HG03460 (cell line): ENCODE measurements around the gene PSAPL1.

Source experiments
- ATAC-seq: cut with Tn5 transposase; IDR thresholded peaks from one replicate; pipeline ENCODE4 v1.9.1; 2021; ENCODE audit not compliant: unreplicated experiment

PSAPL1 gene

DNA sequence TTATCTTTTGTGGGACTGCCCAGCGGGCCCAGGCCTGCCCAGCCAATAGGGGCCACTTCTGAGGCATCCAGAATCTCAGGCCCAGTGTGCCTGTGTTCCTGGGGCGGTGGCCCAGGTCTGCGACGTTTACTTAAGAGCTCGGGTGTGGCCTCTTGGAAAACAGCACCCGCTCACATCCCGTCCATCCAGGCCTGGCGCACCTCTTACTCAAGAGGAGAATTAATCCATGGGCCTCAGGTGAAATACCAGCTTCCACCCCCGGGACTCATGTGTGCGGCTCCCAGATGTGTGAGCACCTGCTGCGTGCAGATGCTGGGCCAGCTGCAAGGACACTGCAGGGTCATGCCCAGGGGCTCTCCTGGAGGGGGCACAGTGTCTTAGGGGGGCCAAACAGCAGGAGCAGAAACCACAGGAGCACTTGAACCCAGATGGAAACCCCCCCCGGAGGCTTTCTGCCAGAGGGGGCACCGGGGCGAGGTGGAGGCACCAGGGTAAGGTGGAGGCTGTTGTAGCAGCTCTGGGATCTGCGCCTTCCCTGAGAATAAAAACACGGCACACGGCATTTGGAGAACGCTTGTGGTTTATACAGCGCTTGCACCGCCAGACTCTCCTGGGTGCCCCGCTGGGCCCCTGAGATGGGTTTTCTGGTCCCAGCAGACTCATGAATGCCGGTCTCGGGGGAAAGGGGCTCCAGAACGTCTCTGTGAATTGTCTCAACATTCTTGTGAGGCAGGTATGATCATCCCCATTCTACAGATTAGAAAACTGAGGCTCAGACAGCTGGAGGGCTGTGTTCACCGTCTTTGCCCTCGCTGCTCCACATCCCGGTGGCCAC is 2.8 kb downstream of the PSAPL1 start:
- no peak for ATAC-seq

DNA sequence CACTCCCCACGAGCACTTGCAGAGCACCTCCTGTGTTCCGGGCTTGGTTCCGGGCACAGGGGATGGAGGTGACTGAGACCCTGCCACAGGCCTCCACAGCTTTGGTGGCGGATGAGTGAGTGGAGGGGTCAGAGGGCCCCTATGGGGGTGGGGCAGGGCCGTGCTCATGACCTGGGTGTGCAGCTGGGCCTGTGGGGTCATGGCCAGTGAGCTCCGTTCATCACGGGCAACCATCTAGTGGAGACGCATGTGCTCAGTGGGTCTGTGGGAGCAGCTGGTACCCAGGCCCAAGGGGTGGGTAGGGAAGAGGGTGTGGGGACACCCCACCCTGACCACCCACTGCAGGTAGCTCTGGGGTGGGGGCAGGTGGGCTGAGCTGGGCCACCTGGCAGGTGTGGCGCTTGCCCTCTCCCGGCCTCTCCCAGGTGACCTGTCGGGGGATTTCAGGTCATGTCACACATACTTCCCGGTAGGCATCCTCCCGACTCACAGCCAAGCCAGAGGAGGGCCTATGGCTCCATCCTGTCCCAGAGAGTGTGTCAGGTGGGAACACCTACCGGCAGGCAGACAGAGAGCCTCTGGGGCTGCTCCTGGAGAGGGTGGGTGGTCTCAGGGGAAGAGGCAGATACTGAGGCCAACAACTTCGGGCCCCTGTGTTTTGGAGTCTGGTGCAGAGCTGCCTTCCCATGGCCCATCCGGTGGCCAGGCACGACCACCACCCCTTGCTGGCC is 3.6 kb downstream of the PSAPL1 start:
- no peak for ATAC-seq

DNA sequence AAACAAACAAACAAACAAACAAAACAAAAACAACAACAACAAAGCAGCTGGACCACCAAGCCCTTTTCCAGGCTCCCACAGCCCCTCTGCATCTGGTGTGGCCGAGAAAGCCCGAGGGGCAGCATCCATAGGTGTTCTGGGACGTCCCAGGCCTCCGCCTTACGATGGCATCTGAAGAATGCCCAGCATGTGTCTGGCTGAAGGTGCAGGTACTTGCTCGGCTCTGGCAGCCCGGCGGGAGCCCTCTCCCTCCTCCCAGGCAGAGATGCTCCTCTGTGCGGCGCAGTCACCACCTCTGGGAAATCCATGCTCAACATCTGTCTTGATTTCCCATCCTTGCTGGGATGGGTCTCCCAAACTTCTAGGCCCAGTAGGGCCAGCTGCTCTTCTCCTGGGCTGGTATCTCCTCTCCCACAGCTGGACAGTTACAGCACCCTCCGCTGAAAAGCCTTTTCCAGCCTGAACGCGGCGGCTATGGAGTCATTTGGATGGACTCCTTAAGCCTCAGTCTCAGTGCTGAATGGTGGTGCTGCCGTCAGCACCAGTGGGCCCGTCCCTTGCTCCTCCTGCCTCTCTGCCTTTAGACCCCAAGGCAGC is 4.3 kb downstream of the PSAPL1 start:
- no peak for ATAC-seq

DNA sequence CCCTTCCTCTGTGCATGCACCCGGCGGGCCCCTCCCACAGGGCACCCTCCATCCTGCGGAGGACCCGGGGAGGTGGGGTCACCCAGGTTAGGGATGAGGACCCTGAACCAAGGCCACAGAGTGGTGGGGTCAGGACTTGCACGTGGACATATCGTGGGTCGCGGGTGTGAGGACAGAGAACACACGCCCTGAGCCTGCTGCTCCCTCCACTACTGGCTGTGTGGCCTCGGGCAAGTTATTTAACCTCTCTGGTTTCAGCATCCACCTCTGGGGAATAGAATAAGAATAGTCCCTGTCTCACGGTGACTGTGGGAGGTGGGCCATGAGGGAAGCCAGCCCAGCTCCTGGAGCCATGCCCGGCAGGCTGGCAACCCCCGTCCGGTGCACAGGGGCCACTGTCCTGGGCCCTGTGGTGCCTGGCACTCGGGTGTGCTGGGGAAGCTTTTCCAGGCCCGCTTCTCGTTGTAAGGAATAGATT is 5.1 kb downstream of the PSAPL1 start:
- no peak for ATAC-seq

DNA sequence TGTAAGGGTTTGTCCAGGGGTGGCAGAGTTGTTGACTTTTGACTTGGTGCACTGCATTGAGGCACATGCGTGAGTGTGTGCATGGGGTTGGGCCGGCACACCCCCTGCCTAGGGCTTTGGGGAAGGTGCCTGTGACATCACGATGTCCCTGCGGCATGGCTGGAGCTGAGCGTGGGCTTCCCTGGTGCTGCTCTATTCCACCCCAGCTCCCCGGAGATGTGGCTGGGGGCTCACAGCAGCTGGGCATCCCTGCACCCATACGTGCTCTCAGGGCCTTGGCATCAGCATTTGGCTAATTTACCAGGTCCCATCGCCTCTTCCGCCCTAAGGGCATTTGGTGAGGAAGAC is 5.7 kb downstream of the PSAPL1 start:
- no peak for ATAC-seq

DNA sequence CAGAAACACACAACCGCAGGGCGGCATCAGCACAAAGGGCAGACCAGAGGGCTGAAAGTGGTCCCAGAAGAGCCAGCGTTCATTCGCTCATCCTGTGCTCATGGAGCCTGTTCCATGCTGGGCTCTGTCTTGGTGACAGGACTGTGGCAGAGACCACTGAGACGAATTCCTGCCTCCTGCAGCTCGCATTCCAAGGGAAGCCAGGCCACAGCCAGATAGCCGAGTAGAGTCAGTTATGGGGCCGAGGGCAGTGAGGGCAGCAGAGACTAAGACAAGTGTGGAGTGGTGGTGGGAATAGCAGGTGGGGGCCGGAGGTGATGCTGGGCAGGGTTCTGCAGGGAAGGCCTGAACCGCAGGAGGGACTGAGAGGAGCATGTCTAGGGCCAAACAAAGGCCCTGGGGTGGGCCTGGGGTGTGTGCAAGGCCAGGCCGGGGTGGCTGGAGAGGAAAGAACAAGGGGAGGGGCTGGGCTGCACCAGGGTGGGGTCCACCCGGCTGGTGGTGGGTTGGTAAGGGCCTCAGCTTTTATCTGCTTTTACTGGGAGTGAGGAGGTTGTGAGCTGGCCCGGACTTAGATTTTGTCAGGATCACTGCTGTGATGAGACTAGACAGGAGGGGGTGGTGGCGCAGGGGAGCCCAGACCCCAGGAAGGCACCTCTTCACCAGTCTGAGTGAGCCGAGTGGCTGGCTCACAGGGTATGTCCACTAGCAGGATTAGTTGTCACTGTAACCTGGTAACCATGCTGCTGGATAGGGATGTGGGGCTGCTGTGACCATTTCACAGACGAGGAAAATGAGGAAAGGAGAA is 6.3 kb downstream of the PSAPL1 start:
- ATAC-seq = no peak

DNA sequence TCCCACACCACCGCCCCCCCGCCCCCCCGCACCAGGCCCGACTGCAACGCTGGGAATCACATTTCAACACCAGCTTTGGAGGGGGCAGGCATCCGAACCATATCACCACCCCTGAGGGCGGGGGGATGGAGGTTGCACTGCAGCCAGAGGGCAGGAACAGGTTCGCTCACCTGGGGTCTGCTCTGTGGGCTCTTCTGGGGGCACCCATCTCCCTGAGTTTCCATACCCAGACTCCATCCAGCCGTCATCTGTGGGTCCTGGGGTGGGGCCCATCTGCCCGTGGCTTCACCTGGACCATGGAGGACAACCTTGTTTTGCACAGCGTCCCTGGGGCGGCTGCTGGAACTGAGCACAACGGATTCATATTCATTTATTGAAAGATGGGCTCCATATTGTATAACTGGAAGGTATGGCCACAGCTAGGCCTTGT is 6.9 kb downstream of the PSAPL1 start:
- ATAC-seq = no peak

DNA sequence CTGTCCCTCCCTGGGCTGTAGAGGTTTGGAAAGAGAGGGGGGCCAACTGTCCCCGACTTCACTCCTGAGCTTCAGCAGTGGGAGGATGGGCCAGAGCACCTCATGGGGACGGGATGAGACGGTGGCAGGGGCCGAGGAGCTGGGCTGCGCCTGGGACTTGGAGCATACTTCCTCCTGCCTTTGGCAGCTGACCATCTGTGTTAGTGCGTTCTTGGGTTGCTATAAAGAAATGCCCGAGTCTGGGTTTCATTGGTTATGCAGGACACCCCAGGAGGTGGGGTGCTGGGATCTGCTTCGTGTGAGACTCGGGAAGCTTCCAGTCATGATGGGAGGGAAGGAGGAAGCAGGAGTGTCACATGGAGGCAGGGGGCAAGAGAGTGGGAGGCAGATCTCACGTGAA is 7.4 kb downstream of the PSAPL1 start:
- no peak for ATAC-seq

DNA sequence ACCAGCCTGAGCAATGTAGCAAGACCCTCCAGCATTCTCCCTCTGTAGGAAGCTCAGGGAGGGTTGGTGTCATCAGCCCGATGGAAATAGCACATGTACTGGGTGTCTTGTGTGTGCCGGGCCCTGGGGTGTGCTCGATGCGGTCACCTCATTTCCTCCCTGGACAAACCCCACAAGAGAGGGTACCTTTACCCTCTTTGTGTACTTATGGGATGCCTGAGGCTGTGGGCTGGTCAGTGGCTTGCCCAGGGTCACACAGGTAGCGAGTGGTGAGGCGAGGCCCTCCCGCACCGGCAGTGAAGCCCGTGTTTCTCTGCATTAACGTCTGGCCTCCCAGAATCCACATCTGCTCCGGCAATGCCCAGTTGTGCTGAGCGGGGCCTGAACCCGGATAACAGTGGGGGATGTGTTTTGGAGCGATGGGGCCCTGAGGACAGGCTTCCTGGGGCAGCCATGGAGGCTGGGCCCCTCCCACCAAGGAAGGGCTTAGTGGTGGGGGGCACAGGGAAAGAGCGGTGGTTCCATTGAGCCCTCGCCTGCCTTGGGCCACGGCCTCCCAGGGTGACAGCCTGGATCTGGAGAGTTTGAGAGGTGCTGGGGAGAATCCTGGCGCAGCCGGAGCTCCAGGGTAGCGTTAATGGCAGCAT is 8.1 kb downstream of the PSAPL1 start:
- ATAC-seq = no peak

DNA sequence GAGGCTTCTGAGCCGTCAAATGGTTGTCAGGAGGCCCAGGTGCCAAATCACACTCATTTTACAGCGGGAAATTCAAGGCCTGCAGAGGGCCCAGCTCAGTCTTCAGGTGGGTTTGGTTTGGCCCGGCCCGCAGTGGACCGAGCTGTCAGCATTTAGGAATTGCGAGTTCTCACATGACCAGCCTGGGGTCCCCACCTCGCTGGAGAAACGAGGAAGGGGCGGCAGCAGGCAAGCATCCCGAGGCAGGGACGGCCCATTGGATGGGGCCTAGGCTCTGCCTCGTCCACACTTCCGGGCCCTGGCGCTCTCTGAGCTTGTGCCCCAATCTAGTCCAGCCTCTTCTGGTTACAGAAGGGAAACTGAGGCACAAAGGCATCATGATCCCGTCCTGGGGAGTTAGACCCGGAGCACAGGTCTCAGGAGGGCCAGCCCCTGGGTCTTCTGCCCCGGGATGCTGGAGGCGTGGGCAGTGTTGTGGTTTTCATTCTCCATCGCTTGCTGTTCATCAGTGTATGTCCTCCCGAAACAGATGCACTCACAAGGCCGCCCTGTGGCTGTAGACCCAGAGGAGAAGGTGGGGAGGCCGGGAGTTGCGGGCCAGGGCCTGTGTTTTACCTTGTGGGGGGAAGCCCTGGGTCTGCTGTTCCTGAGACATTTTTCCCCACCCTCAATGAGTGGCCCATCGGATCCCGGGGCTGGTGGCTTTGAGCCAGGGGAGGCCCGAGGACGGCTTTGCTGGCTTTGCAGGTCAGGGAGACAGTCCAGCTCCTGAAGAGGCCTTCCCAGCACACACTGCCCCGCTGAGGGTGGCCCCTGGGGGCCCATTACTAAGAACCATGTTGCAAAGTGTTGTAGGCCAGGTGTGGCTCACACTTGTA is 8.9 kb downstream of the PSAPL1 start:
- no peak for ATAC-seq

DNA sequence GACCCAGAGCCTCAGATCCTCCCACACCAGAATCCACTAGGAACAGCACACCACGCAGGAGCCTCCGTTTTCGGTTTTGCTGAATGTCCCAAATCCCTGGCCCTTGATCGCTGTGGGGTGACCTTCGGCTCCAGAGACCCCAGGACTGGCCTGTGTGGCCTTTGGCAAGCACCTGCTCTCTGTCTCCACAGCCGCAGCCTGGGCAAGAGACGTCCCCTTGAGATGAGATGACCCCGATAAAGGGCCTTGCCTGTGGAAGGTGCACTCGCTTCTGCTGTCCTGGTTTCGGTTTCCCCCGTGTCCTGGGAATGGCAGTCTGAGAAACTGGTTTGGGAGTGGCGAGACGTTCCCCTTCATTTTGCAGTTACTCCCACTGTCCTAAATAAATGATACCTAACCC is 9.6 kb downstream of the PSAPL1 start:
- no peak for ATAC-seq

DNA sequence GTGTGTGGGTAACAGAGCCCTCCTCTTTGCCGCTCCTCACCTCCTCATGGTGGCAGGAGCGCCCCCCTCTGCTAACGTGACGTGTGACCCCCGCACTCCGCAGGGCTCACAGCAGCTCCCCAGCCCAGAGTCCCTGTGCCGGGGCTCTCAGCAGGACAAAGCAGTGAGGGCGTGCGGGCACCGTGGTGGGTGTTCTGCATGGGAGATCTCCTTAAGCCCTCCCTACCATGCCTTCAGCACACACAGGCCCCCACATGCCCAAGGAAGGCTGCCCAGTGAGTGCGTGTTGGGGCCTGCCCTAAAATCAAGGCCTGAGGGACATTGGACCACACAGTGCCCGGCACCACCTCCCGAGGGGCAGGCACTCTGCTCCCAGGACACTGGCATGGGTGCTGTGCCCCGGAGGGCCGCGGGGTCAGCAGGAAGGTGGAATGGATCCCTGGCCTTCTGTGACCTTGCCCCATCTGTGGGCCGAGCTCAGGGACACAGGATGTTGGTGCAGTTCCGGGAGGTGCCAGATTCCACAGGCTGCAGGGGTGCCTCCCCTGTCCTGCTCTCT is 10.1 kb downstream of the PSAPL1 start:
- no peak for ATAC-seq

DNA sequence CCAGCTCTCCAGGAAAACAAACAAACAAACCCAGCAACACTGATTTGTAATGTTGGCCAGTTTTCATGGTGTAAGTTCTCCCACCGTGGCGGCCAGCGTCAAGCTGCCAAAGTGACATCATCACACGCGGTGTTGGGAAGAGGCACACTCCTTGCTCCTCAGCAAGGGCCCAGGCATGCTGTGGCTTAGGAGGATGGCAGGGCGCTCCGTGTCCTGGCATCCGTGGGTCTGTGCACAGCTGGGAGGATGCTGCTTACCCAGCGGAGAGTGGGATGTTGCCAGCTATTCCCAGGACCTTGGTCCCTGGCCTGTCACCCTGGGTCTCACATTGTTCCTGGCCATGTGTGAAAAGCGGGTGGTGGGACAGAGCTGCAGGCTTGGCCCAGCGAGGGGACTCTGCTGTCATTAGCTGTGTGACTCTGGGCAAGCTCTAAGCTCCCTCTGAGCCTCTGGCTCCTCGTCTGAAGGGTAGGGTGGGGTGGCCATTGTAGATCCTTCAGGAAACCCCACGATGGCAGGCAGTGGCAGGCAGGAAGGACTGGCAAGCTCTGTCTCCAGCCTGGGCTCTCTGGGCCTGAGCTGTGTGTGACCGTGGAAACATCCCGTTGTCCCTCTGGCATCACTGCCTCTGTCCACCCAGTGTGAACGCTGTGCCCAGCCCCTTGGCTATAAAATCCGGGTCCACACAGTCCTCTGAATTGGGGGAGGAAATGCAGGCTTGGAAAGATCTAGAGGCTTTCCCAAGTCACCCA is 10.8 kb downstream of the PSAPL1 start:
- no peak for ATAC-seq

DNA sequence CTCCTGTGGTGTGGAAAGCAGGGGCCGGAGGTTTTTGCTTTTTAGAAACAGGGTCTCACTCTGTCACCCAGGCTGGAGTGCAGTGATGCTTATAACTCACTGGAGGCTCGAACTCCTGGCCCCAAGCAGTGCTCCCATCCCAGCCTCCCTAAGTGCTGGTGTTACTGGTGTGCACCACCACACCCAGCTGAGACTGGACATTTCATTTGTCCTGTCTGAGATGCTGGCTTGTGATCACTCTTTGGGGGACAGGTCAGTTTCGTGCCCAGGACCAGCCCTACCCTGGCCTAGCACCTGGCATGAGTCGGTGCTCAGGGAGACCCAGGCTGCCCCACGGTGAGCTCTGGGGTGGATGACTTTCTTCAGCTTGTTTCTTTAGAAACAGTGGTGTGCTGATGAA is 11.3 kb downstream of the PSAPL1 start:
- ATAC-seq = no peak

DNA sequence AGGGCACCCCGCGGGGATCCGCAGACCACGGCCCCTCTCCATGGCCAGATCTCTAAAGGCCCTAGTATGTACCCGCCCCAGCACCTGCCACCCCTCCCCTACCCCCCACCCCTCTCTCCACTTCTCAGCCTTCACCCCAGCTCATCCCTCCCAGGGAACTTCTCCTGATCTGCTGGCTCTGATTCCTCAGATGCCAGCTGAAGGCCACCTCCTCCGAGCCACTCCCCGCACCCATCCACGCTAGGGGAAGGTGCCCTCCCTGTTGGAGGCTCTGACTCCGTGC is 11.9 kb downstream of the PSAPL1 start:
- no peak for ATAC-seq

DNA sequence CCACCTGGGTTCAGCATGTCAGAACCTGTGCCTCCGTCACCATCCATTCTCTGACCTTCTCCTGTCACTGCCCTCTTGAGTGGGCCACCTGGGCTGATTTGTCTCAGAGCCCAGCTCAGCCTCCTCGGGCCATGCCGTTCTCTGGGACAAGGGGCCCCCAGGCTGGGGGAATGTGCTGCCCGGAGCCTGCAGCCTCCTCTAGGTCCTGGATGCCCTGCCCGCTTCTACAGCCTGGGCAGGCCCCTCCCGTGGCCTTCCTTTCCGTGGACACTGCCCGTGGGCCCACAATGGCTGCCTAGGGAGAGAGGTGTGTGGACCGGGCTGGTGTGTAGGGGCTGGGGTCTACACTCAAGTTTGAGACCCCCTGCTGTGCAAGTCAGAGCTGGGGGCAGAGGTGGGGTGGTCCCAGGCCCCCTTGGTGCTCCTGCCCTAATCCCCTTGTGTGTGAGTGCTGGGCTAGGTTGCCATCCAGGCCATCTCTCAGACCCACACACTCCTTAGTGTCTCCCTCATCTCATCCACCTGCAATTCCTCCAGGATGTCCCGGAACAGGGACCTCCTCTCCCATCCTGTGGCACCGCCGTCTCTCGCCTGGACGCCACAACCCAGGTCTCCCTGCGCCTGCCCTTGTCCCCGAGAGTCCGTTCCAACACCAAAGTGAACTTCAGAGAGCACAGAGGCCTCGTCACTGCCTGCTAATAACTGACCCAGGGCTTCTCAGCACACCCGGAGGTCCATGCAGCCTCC is 12.4 kb downstream of the PSAPL1 start:
- no peak for ATAC-seq

DNA sequence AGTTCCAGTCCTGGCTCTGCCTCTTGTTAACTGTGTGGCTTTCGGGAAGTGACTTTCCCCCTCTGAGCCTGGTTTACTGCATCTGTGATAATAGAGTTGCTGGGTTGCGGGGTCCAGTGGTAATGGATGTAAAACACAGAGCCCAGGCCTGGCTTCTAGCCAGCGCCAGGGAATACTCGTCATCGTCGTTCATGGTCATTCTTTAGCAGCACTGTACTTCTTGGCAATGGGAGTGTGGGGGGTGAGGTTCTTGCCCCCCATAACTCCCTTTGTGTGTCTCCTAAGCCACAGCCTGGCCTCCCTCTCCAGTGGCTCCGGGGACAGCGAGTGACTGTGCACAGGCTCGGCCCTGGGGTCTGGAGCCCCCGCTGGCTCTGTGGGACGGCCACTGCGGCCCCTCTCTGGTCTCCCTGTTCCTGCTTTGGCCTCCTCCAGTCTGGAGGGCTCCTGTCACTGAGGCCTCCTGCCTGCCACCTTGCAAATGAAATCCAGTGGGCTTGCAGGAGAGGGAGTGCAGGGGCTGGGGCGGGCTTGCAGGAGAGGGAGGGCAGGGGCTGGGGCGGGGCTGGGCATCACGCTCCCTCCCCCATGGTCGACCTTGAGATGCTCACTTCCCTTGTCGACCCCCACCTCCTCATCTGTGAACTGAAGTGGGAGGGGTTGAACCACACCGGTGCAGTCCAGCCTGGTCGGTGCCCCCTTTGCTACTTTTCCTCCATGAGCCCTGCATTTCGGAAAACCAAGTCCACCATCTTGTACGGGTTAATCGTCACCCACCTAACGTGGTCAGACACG is 13.2 kb downstream of the PSAPL1 start:
- no peak for ATAC-seq

DNA sequence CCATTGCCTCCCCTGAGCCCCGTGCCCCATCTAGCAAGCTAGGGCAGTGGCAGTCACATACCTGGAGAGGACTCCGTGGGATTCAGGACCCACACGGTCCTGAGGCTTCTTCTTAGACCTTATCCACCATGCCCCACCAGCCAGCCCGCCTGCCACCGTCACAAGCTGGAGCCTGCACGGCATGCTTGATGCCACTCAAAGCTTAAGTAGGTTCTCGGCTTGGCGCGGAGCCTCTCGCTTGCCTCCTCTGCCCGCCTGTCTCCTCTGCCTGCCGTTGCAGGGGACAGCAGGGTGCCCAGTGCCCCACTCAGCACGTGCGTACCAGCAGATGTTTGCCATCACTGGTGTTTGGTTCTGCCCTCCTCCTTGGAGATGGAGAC is 14.1 kb downstream of the PSAPL1 start:
- no peak for ATAC-seq
